ENCODE measurements around the gene MIB1.
A peak's percentile ranks its signal among the peaks of the same experiment; 100 is the strongest.

The MIB1 gene

DNA sequence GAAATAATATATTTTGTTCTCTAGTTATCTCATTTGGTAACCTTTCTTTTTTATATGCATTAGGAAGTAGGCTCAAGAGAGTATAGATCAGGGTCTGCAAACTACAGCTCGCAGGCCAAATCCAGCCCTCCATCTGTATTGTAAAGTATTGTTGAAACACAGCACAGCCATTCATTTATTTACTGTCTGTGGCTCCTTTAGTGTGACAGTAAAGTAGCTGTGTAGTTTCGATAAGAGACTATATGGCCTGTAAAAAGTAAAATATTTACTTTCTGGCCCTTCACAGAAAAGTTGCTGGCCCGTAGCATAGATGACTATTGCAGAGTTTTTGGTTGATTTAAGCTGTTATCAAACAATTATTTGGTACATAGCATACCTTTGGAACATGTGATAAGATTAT is 67.6 kb downstream of the MIB1 start:
- no peak for DNase-seq (ENCODE audit: low spot score)
- TF ChIP-seq CTCF (IDR thresholded peaks at IDR 0.05) = no peak
- H3K4me3 ChIP-seq = no peak overlapping the region

DNA sequence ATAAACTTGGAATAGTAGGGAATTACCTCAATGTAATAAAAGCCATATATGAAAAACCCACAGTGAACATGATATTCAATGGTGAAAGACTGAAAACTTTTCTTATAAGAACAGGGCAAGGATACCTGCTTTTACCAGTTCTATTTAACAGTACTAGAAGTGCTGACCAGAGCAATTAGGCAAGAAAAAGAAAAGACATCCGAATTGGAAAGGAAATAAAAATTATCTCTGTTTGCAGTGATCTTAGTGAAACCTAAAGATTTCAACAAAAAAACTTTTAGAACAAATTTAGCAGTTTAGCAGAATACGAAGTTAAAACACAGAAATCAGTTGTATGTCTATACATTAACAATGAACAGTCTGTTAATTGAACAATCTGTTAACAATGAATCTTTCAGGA is 69.1 kb downstream of the MIB1 start:
- TF ChIP-seq CTCF (IDR thresholded peaks at IDR 0.05) = no peak
- no peak for DNase-seq (ENCODE audit: low spot score)
- Histone ChIP-seq H3K4me3 (no peak overlapping the region), H3K27ac (no peak overlapping the region)

More for the DNA sequence above, 67.6 kb downstream of the MIB1 start:
- no peak overlapping the region for H3K27ac ChIP-seq

- no peak for TF ChIP-seq CTCF (IDR thresholded peaks at IDR 0.05)
- Histone ChIP-seq H3K4me3 (no peak overlapping the region), H3K27ac (no peak overlapping the region)
- no peak for DNase-seq (ENCODE audit: low spot score)
These were observed 74.5 kb downstream of the MIB1 start for GRCh38 chr18:21815101-21815500.

DNA sequence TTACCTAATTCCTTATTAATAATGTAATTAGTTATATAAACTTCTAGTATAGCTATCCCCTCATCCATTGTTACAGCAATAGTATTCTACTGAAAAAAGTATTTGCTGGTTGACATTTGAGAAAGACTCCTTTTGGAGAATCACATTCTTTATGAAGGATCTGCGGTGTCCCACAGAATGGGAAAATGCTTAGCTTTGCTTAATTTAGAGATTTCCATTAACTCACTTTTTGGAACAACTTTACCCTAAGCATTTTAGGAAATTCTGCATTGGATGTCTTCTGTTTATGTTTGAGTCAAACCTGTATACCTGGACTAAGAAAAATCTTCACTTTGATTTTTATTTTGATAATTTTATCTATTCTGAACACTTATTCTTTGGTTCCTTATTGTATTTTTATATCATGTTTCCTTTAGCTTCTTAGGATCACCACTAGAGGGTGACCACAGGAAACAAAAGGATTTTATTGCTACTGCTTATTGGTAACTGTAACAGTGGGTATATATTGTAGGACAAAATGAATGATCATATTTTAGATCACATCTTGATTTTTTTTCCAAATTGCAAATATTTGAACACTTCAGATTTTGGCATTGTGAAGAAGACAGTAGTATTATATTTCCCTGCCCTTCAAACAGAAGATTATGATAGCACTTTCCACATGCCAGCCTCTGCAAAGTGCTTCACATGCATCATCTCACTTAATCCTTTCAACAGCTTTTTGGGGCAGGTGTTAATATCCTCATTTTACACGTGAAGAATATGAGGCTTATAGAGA is 79.6 kb downstream of the MIB1 start:
- no peak overlapping the region for H3K4me3 ChIP-seq
- TF ChIP-seq CTCF (IDR thresholded peaks at IDR 0.05) = peak; percentile 52
- DNase-seq (ENCODE audit: low spot score) = no peak
- H3K27ac ChIP-seq = no peak overlapping the region

DNA sequence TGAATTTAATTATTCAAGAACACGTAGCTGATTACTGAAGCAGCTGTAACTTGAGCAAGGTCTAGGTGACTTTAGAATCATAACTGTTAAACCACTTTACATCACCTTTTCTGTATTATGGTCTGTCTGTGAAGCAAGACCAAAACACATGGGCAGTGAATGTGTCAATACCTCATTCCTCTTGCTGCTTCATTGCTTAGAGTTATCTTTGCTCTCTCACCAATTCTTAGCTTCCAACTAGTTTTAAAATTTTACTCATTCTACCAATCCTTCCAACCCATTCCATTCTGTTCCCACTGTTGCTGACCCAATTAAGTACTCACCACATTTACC is 80.2 kb downstream of the MIB1 start:
- no peak for TF ChIP-seq CTCF (IDR thresholded peaks at IDR 0.05)
- no peak overlapping the region for H3K27ac ChIP-seq
- no peak overlapping the region for H3K4me3 ChIP-seq
- DNase-seq (ENCODE audit: low spot score) = no peak

DNA sequence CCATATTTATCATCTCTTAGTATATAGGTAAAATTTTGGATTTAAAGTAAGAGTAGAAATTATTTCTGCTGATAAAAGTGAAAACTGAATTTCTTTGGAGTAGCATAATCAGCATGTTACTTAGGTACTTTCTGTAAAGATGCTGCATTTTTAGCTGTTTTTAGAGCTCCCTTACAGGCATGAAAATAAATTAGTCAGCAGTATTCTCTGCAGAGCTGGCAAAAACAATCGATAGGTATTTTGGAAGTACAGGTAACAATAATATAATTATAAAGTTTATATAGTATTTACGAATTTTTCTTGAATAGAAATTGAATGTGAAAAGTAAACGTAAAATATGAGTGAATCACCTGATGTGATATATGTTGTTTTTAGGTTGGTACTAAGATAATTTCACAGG is 83.3 kb downstream of the MIB1 start:
- H3K4me3 ChIP-seq = no peak overlapping the region
- no peak for TF ChIP-seq CTCF (IDR thresholded peaks at IDR 0.05)
- H3K27ac ChIP-seq = no peak overlapping the region
- no peak for DNase-seq (ENCODE audit: low spot score)

DNA sequence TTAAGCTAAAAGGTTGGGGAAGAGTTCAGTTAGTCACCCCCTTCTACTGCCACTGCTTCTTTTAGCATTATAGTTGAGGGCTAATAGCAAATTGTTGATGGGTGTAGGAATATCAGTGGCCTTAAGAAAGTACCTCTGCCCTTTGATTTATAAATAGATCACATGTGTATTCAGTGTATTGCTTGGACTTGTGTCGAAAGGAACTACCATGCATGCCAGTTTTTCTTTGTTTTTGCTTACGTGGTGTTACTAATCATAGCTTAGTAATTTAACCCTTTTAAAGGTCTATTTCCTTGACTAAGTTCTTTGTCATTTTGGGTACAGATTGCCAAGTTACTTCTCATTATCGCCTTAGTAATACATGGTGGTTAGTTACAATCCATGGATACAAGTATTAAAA is 85.6 kb downstream of the MIB1 start:
- peak overlapping the region; percentile 2 for H3K4me3 ChIP-seq
- peak overlapping the region; percentile 33 to 45 for H3K27ac ChIP-seq
- no peak for TF ChIP-seq CTCF (IDR thresholded peaks at IDR 0.05)
- no peak for DNase-seq (ENCODE audit: low spot score)

Data from coronary artery (tissue), 2 donors.